CD4-positive, alpha-beta T cell treated with Interleukin-15 for 4 hours (primary cell): ENCODE data around the gene TRAF3IP1.

Experiments
- DNase-seq: peaks from one replicate; pipeline ENCODE4 v3.0.0-alpha.2; 2020; ENCODE audit warnings: low spot score

TRAF3IP1 gene

GRCh38 chr2:238287737-238288649 lies 32.3 kb upstream of the TRAF3IP1 start, which contains the start of gene PER2:
Gene PER2, minus strand, starts transcription at chr2:238288610. Its CDS starts 10,674 bp downstream, at chr2:238277936.
- DNase-seq = peak; percentile 36

GRCh38 chr2:238288650-238289573 lies 31.4 kb upstream of the TRAF3IP1 start:
- peak; percentile 98 for DNase-seq

GRCh38 chr2:238289574-238289973 lies 30.7 kb upstream of the TRAF3IP1 start:
- no peak for DNase-seq

- DNase-seq = peak; percentile 7
Observed at GRCh38 chr2:238290091-238290509, 30.2 kb upstream of the TRAF3IP1 start.

- no peak for DNase-seq
Observed at GRCh38 chr2:238290715-238291549, 29.4 kb upstream of the TRAF3IP1 start.

- DNase-seq = no peak
Observed at GRCh38 chr2:238291550-238292281, 28.6 kb upstream of the TRAF3IP1 start.

GRCh38 chr2:238294046-238294392 lies 26.3 kb upstream of the TRAF3IP1 start:
- DNase-seq = no peak

GRCh38 chr2:238294393-238295143 lies 25.8 kb upstream of the TRAF3IP1 start:
- no peak for DNase-seq

- no peak for DNase-seq
Observed at GRCh38 chr2:238295144-238296112, 24.9 kb upstream of the TRAF3IP1 start.

- no peak for DNase-seq
Observed at GRCh38 chr2:238296638-238297457, 23.5 kb upstream of the TRAF3IP1 start.

GRCh38 chr2:238299803-238300202 lies 20.5 kb upstream of the TRAF3IP1 start:
- DNase-seq = no peak

GRCh38 chr2:238302087-238302486 lies 18.2 kb upstream of the TRAF3IP1 start:
- no peak for DNase-seq

GRCh38 chr2:238302751-238303150 lies 17.6 kb upstream of the TRAF3IP1 start:
- DNase-seq = no peak

- DNase-seq = no peak
Observed at GRCh38 chr2:238304116-238304515, 16.2 kb upstream of the TRAF3IP1 start.

- no peak for DNase-seq
Observed at GRCh38 chr2:238305092-238305862, 15.0 kb upstream of the TRAF3IP1 start.

- no peak for DNase-seq
Observed at GRCh38 chr2:238305965-238306671, 14.2 kb upstream of the TRAF3IP1 start.

- DNase-seq = no peak
Observed at GRCh38 chr2:238306672-238306998, 13.7 kb upstream of the TRAF3IP1 start.
